AG08395 (cell line): Measurements from ENCODE around the gene KANK2.
"Not testable (repeated sequence)": the region's sequence is repeated elsewhere in the genome, so short reads cannot be mapped to it uniquely, and the experiment has no call there.

Experiments
- DNase-seq: peaks from one replicate; pipeline ENCODE4 v3.0.0; 2012; ENCODE audit warnings: mixed read lengths, low spot score

KANK2 gene

GRCh38 chr19:11196406-11197287 is 698 bp downstream of the KANK2 start:
- DNase-seq = peak; percentile 58

- DNase-seq = no peak
Measured at GRCh38 chr19:11195681-11196080, 1.7 kb downstream of the KANK2 start.

GRCh38 chr19:11194656-11195558 is 2.4 kb downstream of the KANK2 start:
- DNase-seq = no peak

- DNase-seq = no peak
Measured at GRCh38 chr19:11194173-11194572, 3.2 kb downstream of the KANK2 start.

GRCh38 chr19:11192957-11193939 is 4.1 kb downstream of the KANK2 start:
- no peak for DNase-seq

GRCh38 chr19:11191934-11192333 is 5.4 kb downstream of the KANK2 start:
- DNase-seq = no peak

GRCh38 chr19:11191273-11191755 is 6.0 kb downstream of the KANK2 start:
- DNase-seq = peak; percentile 94

- DNase-seq = no peak
Measured at GRCh38 chr19:11190501-11190900, 6.8 kb downstream of the KANK2 start.

GRCh38 chr19:11187441-11187840 is 9.9 kb downstream of the KANK2 start:
- DNase-seq = no peak

- no peak for DNase-seq
Measured at GRCh38 chr19:11182994-11183393, 14.4 kb downstream of the KANK2 start.

GRCh38 chr19:11181488-11181887 is 15.9 kb downstream of the KANK2 start:
- DNase-seq = no peak

- DNase-seq = not testable (repeated sequence)
Measured at GRCh38 chr19:11180975-11181374, 16.4 kb downstream of the KANK2 start.

- peak; percentile 52 for DNase-seq
Measured at GRCh38 chr19:11180346-11180745, 17.0 kb downstream of the KANK2 start.

- DNase-seq = no peak
Measured at GRCh38 chr19:11179716-11180297, 17.5 kb downstream of the KANK2 start.

GRCh38 chr19:11179145-11179465 is 18.2 kb downstream of the KANK2 start:
- not testable (repeated sequence) for DNase-seq

GRCh38 chr19:11177592-11177991 is 19.8 kb downstream of the KANK2 start:
- no peak for DNase-seq

GRCh38 chr19:11176466-11177193 is 20.7 kb downstream of the KANK2 start:
- no peak for DNase-seq

- no peak for DNase-seq
Measured at GRCh38 chr19:11175920-11176319, 21.4 kb downstream of the KANK2 start.

- DNase-seq = no peak
Measured at GRCh38 chr19:11174336-11174735, 23.0 kb downstream of the KANK2 start.

- no peak for DNase-seq
Measured at GRCh38 chr19:11173516-11174155, 23.7 kb downstream of the KANK2 start.
